Nephron progenitor cell (in vitro differentiated cells): ENCODE measurements around the gene SH3PXD2A.
A peak's percentile ranks its signal among the peaks of the same experiment; 100 is the strongest.

Experiments used
- DNase-seq: peaks from one replicate; pipeline ENCODE4 v3.0.0; 2021
- H3K27ac Mint-ChIP-seq: 2 replicates; pipeline ENCODE4 v1.8.0; 2021; ENCODE audit warnings: mild to moderate bottlenecking, moderate library complexity, mixed read lengths
- H3K27me3 Mint-ChIP-seq: 2 replicates; pipeline ENCODE4 v1.8.0; 2021; ENCODE audit warnings: mild to moderate bottlenecking, low read depth, mixed read lengths; ENCODE audit not compliant: poor library complexity
- H3K36me3 Mint-ChIP-seq: 2 replicates; pipeline ENCODE4 v1.8.0; 2021; ENCODE audit warnings: low read depth, mixed read lengths
- H3K4me1 Mint-ChIP-seq: 2 replicates; pipeline ENCODE4 v1.8.0; 2021; ENCODE audit warnings: mixed read lengths
- H3K4me3 Mint-ChIP-seq: 2 replicates; pipeline ENCODE4 v1.8.0; 2021; ENCODE audit warnings: mild to moderate bottlenecking, moderate library complexity, mixed read lengths
- H3K9me3 Mint-ChIP-seq: 2 replicates; pipeline ENCODE4 v1.8.0; 2021; ENCODE audit warnings: mild to moderate bottlenecking, moderate library complexity, mixed read lengths
- TF ChIP-seq, protein P1 (sequence below): fragments of 200-600 bp; sonication (generic); IDR thresholded peaks from 2 replicates; pipeline ENCODE4 v1.5.0; 2021; ENCODE audit warnings: antibody characterized with exemption

SH3PXD2A gene

DNA sequence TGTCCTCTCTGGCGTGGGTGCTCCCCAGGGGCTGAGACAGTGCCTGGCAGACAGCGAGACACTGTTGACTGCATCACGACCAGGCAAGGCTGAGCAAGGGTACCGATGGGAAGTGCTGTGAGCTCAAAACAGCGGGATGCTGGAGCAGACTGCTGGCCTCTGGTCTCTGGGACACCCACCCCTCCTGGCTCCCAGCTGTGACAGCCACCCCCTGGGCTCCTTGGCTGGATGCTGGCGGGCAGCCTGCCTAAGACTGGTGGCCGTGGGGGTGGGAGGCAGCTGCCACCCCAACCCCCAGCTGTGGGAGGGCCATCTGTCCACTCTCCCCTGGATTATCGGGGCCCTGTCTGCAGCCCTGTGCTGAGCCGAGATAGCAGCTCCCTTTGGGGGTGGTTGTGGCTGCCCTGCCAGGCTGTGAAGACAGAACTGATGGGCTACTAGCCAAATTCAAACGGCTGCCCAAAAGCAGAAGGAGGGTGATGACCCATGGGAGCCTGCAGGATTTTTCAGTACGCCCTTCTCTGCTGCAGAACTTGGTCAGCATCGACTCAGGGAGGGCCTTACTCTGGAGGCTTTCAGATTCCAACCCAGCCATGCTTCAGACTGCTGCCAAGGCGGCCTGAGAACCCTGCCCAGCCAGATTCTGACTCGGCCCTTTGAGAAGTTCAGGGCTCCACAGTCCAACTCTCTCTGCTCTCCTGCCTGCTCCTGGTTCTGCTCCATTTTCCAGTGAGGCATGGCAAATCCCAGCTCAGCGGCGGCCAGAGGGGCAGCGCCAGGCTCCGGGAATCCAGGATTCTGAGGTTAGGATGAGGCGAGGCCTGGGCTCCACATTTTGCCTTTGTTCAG lies 236.6 kb downstream of the SH3PXD2A start:
- Mint-ChIP-seq H3K4me1 (peaks cover 25% of the 10 kb centered on the region), H3K27me3 (no peaks in the 10 kb centered on the region), H3K4me3 (no peak overlapping the region), H3K36me3 (peaks cover 18% of the 10 kb centered on the region), H3K9me3 (no peaks in the 10 kb centered on the region), H3K27ac (no peak overlapping the region)
- TF ChIP-seq, protein P1, sequence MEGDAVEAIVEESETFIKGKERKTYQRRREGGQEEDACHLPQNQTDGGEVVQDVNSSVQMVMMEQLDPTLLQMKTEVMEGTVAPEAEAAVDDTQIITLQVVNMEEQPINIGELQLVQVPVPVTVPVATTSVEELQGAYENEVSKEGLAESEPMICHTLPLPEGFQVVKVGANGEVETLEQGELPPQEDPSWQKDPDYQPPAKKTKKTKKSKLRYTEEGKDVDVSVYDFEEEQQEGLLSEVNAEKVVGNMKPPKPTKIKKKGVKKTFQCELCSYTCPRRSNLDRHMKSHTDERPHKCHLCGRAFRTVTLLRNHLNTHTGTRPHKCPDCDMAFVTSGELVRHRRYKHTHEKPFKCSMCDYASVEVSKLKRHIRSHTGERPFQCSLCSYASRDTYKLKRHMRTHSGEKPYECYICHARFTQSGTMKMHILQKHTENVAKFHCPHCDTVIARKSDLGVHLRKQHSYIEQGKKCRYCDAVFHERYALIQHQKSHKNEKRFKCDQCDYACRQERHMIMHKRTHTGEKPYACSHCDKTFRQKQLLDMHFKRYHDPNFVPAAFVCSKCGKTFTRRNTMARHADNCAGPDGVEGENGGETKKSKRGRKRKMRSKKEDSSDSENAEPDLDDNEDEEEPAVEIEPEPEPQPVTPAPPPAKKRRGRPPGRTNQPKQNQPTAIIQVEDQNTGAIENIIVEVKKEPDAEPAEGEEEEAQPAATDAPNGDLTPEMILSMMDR: no peak
- DNase-seq: no peak

DNA sequence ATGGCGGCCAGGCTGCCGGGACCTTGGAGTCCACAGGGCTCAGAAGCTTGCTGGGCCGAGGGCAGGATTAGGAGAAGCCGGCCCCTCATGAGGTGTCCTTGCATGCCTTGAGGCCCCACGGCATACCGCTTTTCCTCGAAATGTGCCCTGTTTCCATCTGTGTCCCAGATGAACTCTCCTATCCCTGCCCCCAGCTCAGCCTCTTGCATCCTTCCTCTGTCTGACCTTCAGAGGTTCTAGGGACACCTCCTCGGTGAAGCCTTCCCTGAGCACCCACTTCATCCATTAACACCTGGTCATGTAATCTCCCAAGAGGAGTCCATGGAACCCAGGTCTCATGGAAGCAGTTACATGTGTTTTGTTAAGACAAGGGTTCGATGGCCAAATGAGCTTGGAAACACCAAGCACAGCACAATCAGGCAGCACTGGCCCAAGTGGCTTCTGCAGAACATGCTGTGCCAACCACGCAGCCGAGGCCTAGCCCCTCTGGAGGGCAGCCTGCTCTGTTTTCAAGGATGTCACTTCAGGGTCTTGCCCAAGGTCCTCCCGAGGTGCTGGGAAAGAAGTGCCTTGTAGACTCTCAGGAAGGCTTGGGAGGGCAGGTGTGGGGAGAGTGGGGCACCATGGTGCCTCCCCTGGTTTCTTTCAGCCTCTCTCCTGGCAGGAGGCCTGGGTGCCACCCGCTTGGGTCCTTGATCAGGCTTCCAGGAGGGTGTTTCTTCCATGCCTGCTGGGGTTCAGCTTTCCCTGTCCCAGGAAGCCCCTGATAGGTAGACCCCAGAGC lies 237.6 kb downstream of the SH3PXD2A start:
- TF ChIP-seq, protein P1: no peak
- no peaks in the 10 kb centered on the region for H3K9me3 Mint-ChIP-seq
- DNase-seq: no peak
- peaks cover 25% of the 10 kb centered on the region for H3K4me1 Mint-ChIP-seq
- H3K27me3 Mint-ChIP-seq: peaks cover 2% of the 10 kb centered on the region
- H3K27ac Mint-ChIP-seq: peak overlapping the region; percentile 44
- H3K36me3 Mint-ChIP-seq: peaks cover 26% of the 10 kb centered on the region
- H3K4me3 Mint-ChIP-seq: no peak overlapping the region

DNA sequence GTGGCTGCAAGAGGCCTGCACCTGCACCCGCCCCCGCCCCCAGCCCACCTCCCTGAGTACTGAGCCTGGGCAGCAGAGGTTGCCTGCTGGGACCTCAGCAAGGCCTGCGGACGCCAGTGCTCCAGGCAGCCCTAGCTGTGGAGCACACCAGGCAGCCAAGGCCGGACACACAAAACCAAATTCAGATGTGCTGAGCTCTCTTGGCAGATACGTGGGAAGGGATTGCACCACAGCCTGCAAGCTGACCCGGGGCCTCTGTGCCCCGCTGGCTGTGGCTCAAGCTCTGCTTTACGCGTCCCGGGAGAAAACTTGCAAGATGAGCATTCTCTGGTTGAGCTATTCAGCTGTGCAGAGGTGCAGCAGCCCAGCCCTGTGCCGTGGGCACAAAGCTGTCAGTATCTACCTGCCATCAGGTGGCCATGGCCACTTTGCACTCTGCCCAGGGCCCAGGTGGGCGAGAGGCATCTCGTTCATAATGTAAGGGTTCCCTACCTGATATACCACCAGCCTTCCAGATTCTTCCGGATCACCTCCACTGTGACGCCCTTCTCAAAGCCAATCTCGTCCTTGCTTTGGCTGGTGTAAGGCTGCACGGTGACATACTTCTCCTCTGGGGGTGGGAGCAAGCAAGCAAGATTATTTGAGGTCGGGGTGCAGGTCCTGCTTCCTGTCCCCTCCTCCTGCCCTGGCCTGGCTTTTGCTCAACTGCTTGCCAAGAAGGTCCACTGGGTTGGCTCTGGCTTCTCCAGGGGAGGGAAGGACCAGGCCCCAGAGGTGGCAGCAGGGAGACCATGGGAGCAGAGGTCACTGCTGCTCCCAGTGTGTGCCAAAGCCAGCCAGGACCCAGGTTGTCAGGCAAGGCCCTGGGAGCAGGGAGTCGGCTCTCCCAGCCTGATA lies 238.4 kb downstream of the SH3PXD2A start:
- Mint-ChIP-seq H3K27me3 (peaks cover 2% of the 10 kb centered on the region), H3K27ac (peak overlapping the region; percentile 64), H3K4me3 (no peak overlapping the region), H3K36me3 (peaks cover 32% of the 10 kb centered on the region), H3K4me1 (peaks cover 25% of the 10 kb centered on the region), H3K9me3 (no peaks in the 10 kb centered on the region)
- TF ChIP-seq, protein P1: no peak
- DNase-seq: no peak

DNA sequence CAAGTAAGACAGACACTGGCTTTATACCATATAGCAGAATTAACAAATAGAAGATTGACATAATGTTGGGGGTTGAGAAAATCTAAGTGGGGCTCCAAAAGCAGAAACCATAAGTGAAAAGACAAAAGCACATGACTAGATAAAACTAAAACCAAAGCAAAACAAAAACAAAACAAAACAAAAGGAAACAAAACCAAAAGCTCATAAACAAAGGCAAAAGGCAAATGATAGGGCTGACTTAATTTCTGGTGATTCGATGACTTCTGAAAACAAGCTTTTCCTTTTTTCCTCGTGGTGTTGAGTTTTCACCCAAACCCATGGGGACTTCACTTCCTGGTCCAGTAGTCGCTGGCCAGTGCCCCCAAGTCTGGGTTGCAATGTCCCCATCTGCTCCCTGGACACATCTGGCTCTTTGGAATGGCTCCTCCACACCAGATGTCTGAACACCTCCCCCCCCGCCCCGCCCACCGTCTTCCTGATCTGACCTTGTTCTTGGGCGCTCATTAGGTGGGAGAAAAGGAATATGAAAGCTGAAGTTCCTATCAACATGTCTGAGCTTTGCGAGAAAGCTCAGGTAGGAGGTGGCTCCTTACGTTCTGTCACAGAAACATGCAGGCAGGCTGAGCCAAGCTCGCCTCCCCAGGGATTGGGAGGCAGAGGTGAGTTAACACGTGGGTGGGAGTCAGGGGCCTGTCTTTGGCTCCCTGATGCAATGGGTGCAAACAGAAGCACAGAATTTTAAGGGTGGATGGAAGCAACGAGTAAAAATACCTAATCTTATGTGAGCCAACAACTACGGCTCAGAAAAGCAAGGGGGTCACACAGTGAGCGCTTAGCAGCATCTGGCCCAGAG lies 240.8 kb downstream of the SH3PXD2A start:
- Mint-ChIP-seq H3K27me3 (peaks cover 6% of the 10 kb centered on the region), H3K36me3 (peaks cover 44% of the 10 kb centered on the region), H3K4me3 (no peak overlapping the region), H3K4me1 (peaks cover 25% of the 10 kb centered on the region), H3K27ac (peak overlapping the region; percentile 35), H3K9me3 (no peaks in the 10 kb centered on the region)
- TF ChIP-seq, protein P1: no peak
- no peak for DNase-seq

DNA sequence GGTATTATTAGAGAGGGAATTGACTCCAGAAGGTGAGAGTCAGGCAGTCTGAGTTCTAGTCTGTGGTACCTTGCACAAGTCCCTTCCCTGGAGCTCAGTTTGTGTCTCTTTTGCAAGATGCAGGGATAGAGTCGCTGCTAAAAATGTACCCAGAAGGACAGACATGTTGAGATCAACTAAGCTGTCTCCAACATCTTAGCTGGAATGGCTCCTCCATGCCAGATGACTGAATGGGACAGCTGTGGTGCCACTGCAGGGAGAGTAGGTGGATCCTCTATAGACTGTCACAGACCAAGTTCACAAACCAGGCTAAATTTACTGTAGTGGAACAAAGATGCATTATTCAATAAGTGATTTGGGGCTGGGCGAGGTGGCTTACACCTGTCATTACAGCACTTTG lies 241.8 kb downstream of the SH3PXD2A start:
- Mint-ChIP-seq H3K27ac (no peak overlapping the region), H3K27me3 (peaks cover 6% of the 10 kb centered on the region), H3K4me1 (peaks cover 25% of the 10 kb centered on the region), H3K4me3 (no peak overlapping the region), H3K36me3 (peaks cover 53% of the 10 kb centered on the region), H3K9me3 (peaks cover 7% of the 10 kb centered on the region)
- no peak for DNase-seq
- TF ChIP-seq, protein P1: no peak
